ENCODE measurements around the gene DYNLRB1.

The DYNLRB1 gene

GRCh38 chr20:34567892-34568865, 52.0 kb downstream of the DYNLRB1 start:
- Histone ChIP-seq H2AFZ (ENCODE audit: low read length) (no peak overlapping the region), H3K36me3 (ENCODE audit: insufficient read depth, low read length) (no peaks in the 10 kb centered on the region), H3K79me2 (ENCODE audit: insufficient read depth, low read length) (no peaks in the 10 kb centered on the region), H3K9ac (ENCODE audit: low read depth, low read length, poor library complexity, severe bottlenecking) (no peak overlapping the region), H3K9me3 (ENCODE audit: insufficient read depth, low read depth, low read length) (no peaks in the 10 kb centered on the region), H3F3A (ENCODE audit: low read depth) (no peaks in the 10 kb centered on the region), H3K4me2 (ENCODE audit: low read depth, low read length, poor library complexity, severe bottlenecking) (no peak overlapping the region), H4K20me1 (ENCODE audit: insufficient read depth, low read length, poor library complexity, severe bottlenecking) (no peaks in the 10 kb centered on the region), H3K4me1 (ENCODE audit: insufficient read depth, low read length, poor library complexity, severe bottlenecking) (peaks cover 10% of the 10 kb centered on the region), H3K9me2 (replicated peaks; ENCODE audit: low read depth, low read length) (no peaks in the 10 kb centered on the region), H3K27me3 (ENCODE audit: insufficient read depth, low read length, poor library complexity, severe bottlenecking) (no peaks in the 10 kb centered on the region), H3K4me3 (ENCODE audit: low read length, poor library complexity, severe bottlenecking) (no peak overlapping the region)
- TF ChIP-seq CTCF (conservative IDR thresholded peaks at IDR 0.05; ENCODE audit: low read length), result no peak
- TF ChIP-seq EZH2phosphoT487 (IDR thresholded peaks at IDR 0.05; ENCODE audit: borderline replicate concordance), result no peak

GRCh38 chr20:34569598-34569997, 53.4 kb downstream of the DYNLRB1 start:
- no peaks in the 10 kb centered on the region for H3K9me3 ChIP-seq (ENCODE audit: insufficient read depth, low read depth, low read length)
- no peaks in the 10 kb centered on the region; the same call in 1 of the 2 replicates for H3K36me3 ChIP-seq (ENCODE audit: insufficient read depth, low read length)

GRCh38 chr20:34570859-34571306, 54.7 kb downstream of the DYNLRB1 start:
- Histone ChIP-seq H3K79me2 (ENCODE audit: insufficient read depth, low read length) (no peaks in the 10 kb centered on the region), H3K36me3 (ENCODE audit: insufficient read depth, low read length) (no peaks in the 10 kb centered on the region; the same call in 1 of the 2 replicates), H3K9ac (ENCODE audit: low read depth, low read length, poor library complexity, severe bottlenecking) (peak overlapping the region; percentile 2), H3K4me2 (ENCODE audit: low read depth, low read length, poor library complexity, severe bottlenecking) (no peak overlapping the region), H3K9me2 (replicated peaks; ENCODE audit: low read depth, low read length) (no peaks in the 10 kb centered on the region), H3K4me1 (ENCODE audit: insufficient read depth, low read length, poor library complexity, severe bottlenecking) (peaks cover 10% of the 10 kb centered on the region), H3K27me3 (ENCODE audit: insufficient read depth, low read length, poor library complexity, severe bottlenecking) (no peaks in the 10 kb centered on the region), H3K9me3 (ENCODE audit: insufficient read depth, low read depth, low read length) (no peaks in the 10 kb centered on the region), H4K20me1 (ENCODE audit: insufficient read depth, low read length, poor library complexity, severe bottlenecking) (no peaks in the 10 kb centered on the region), H2AFZ (ENCODE audit: low read length) (no peak overlapping the region), H3F3A (ENCODE audit: low read depth) (no peaks in the 10 kb centered on the region), H3K4me3 (ENCODE audit: low read length, poor library complexity, severe bottlenecking) (no peak overlapping the region)
- TF ChIP-seq EZH2phosphoT487 (IDR thresholded peaks at IDR 0.05; ENCODE audit: borderline replicate concordance) (no peak), CTCF (conservative IDR thresholded peaks at IDR 0.05; ENCODE audit: low read length) (no peak)

More at GRCh38 chr20:34569598-34569997, 53.4 kb downstream of the DYNLRB1 start:
- H3K4me1 ChIP-seq (ENCODE audit: insufficient read depth, low read length, poor library complexity, severe bottlenecking), result peaks cover 10% of the 10 kb centered on the region
- H3K79me2 ChIP-seq (ENCODE audit: insufficient read depth, low read length), result no peaks in the 10 kb centered on the region
- H3K9me2 ChIP-seq (replicated peaks; ENCODE audit: low read depth, low read length), result no peaks in the 10 kb centered on the region
- TF ChIP-seq EZH2phosphoT487 (IDR thresholded peaks at IDR 0.05; ENCODE audit: borderline replicate concordance) (no peak), CTCF (conservative IDR thresholded peaks at IDR 0.05; ENCODE audit: low read length) (no peak)
- H3F3A ChIP-seq (ENCODE audit: low read depth), result no peaks in the 10 kb centered on the region
- no peak overlapping the region for H3K4me2 ChIP-seq (ENCODE audit: low read depth, low read length, poor library complexity, severe bottlenecking)
- H3K4me3 ChIP-seq (ENCODE audit: low read length, poor library complexity, severe bottlenecking), result no peak overlapping the region
- no peak overlapping the region for H2AFZ ChIP-seq (ENCODE audit: low read length)
- no peaks in the 10 kb centered on the region for H4K20me1 ChIP-seq (ENCODE audit: insufficient read depth, low read length, poor library complexity, severe bottlenecking)
- H3K9ac ChIP-seq (ENCODE audit: low read depth, low read length, poor library complexity, severe bottlenecking), result no peak overlapping the region
- no peaks in the 10 kb centered on the region for H3K27me3 ChIP-seq (ENCODE audit: insufficient read depth, low read length, poor library complexity, severe bottlenecking)

Data from Loucy (cell line).